DOHH2 (cell line): ENCODE data around the gene SOWAHA.

ENCODE experiments used
- H3F3A ChIP-seq: fragments of 200-600 bp; sonication (generic), shearing (Covaris generic); 2 replicates; pipeline ENCODE4 v1.6.0; 2016; ENCODE audit warnings: antibody characterized with exemption, mild to moderate bottlenecking; ENCODE audit not compliant: control insufficient read depth, insufficient read depth
- H3K27ac ChIP-seq: fragments of 200-600 bp; sonication (generic); 2 replicates; pipeline ENCODE4 v1.5.1; 2014; ENCODE audit warnings: low read depth, mild to moderate bottlenecking, low read length, moderate library complexity
- H3K27me3 ChIP-seq: fragments of 200-600 bp; sonication (generic); 2 replicates; pipeline ENCODE4 v1.6.1; 2014; ENCODE audit warnings: mild to moderate bottlenecking, low read length, mixed read lengths; ENCODE audit not compliant: control insufficient read depth
- H3K36me3 ChIP-seq: fragments of 200-600 bp; sonication (generic); 2 replicates; pipeline ENCODE4 v1.6.1; 2014; ENCODE audit warnings: mild to moderate bottlenecking, low read length, moderate library complexity, mixed read lengths; ENCODE audit not compliant: control insufficient read depth
- H3K4me1 ChIP-seq: fragments of 200-600 bp; sonication (generic); 2 replicates; pipeline ENCODE4 v1.6.1; 2014; ENCODE audit warnings: mild to moderate bottlenecking, low read length, mixed read lengths; ENCODE audit not compliant: control insufficient read depth
- H3K4me2 ChIP-seq: fragments of 200-600 bp; sonication (generic); 2 replicates; pipeline ENCODE4 v1.6.0; 2014; ENCODE audit warnings: mild to moderate bottlenecking, low read length, moderate library complexity
- H3K4me3 ChIP-seq: fragments of 200-600 bp; sonication (generic); 2 replicates; pipeline ENCODE4 v1.5.1; 2014; ENCODE audit warnings: mild to moderate bottlenecking, low read length, mixed read lengths
- H3K79me2 ChIP-seq: fragments of 200-600 bp; sonication (generic); 2 replicates; pipeline ENCODE4 v1.6.1; 2014; ENCODE audit warnings: mild to moderate bottlenecking, low read length, mixed read lengths; ENCODE audit not compliant: control insufficient read depth
- H3K9me2 ChIP-seq: fragments of 200-600 bp; sonication (generic); replicated peaks from 2 replicates; pipeline ENCODE4 v1.6.1; 2014; ENCODE audit warnings: mild to moderate bottlenecking, low read length, mixed read lengths; ENCODE audit not compliant: control insufficient read depth
- H3K9me3 ChIP-seq: fragments of 200-600 bp; sonication (generic); 2 replicates; pipeline ENCODE4 v1.6.1; 2014; ENCODE audit warnings: antibody characterized with exemption, low read length, mixed read lengths; ENCODE audit not compliant: control insufficient read depth, insufficient read depth
- H4K20me1 ChIP-seq: fragments of 200-600 bp; sonication (generic); 2 replicates; pipeline ENCODE4 v1.6.0; 2014; ENCODE audit warnings: low read depth, mild to moderate bottlenecking, antibody characterized with exemption, low read length, moderate library complexity; ENCODE audit not compliant: control insufficient read depth, insufficient read depth
- EZH2phosphoT487 ChIP-seq: fragments of 200-600 bp; sonication (generic); IDR thresholded peaks from 2 replicates; pipeline ENCODE4 v1.6.1; 2017; ENCODE audit warnings: borderline replicate concordance, mild to moderate bottlenecking, antibody characterized with exemption, low read length, moderate library complexity, mixed read lengths
- TF ChIP-seq, protein P1 (sequence below): fragments of 200-600 bp; sonication (generic); IDR thresholded peaks from one replicate; pipeline ENCODE4 v1.5.1; 2014; ENCODE audit warnings: antibody characterized with exemption, mild to moderate bottlenecking, low read depth, low read length; ENCODE audit not compliant: poor library complexity, severe bottlenecking

SOWAHA gene

DNA sequence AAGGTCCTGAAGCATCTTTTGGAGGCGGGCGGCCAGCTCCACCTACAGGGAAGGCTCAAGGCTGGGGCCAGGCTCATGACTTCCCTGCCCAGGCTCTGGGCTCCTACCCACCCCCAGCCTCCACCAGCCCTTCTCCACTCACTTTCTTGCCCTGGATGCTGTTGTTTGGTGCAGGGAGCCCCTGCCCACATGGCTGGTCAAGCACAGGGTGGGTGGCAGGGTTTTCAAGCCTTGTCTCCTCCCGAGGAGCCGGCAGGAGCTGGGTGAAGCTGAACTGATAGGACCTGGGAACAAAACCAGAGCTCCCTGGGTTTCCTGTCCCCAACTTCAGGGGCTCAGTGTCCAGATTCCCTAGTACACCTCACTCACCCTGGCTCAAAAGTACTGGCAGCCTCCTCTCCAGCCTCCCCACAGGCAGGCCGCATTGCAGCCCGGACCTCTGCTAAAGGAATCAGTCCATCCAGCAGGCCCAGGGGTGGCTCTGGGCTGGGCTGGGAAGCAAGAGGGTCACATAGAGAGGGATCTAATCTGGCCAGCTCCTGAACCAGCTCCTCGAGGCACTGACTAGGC lies 10.5 kb downstream of the SOWAHA start:
- Histone ChIP-seq H3K4me3 (no peak overlapping the region), H3K27ac (no peak overlapping the region)

DNA sequence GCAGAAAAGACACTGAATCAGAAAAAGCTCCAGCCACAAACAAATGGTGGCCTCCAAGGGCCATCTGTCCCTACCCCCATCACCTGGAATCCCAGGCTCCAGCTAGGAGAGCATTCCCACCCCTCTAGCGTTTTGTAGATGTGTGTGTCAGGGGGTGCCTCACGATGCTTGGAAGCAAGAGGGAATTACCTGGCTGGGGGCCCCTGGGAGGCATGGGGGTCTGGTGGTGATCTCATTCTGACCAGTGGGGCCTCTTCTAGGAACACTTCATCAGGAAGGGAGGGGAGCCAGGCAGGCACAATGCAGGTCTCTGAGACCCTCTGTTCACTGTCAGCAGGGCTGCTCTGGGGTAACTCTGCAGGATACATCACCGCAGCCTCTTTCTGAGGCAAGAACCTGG lies 11.3 kb downstream of the SOWAHA start:
- Histone ChIP-seq H3K79me2 (no peaks in the 10 kb centered on the region), H3K4me2 (no peak overlapping the region), H3K9me3 (no peaks in the 10 kb centered on the region), H3K4me1 (no peaks in the 10 kb centered on the region; the same call in 1 of the 2 replicates), H3K9me2 (no peaks in the 10 kb centered on the region), H4K20me1 (no peaks in the 10 kb centered on the region), H3K27ac (no peak overlapping the region), H3F3A (no peaks in the 10 kb centered on the region), H3K36me3 (no peaks in the 10 kb centered on the region), H3K27me3 (peaks cover 62% of the 10 kb centered on the region), H3K4me3 (no peak overlapping the region)
- no peak for TF ChIP-seq EZH2phosphoT487
- TF ChIP-seq, protein P1, sequence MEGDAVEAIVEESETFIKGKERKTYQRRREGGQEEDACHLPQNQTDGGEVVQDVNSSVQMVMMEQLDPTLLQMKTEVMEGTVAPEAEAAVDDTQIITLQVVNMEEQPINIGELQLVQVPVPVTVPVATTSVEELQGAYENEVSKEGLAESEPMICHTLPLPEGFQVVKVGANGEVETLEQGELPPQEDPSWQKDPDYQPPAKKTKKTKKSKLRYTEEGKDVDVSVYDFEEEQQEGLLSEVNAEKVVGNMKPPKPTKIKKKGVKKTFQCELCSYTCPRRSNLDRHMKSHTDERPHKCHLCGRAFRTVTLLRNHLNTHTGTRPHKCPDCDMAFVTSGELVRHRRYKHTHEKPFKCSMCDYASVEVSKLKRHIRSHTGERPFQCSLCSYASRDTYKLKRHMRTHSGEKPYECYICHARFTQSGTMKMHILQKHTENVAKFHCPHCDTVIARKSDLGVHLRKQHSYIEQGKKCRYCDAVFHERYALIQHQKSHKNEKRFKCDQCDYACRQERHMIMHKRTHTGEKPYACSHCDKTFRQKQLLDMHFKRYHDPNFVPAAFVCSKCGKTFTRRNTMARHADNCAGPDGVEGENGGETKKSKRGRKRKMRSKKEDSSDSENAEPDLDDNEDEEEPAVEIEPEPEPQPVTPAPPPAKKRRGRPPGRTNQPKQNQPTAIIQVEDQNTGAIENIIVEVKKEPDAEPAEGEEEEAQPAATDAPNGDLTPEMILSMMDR: no peak

More for the DNA sequence above, 10.5 kb downstream of the SOWAHA start:
- Histone ChIP-seq H3K9me2 (no peaks in the 10 kb centered on the region), H3K27me3 (peaks cover 57% of the 10 kb centered on the region), H3F3A (no peaks in the 10 kb centered on the region), H3K36me3 (no peaks in the 10 kb centered on the region), H3K9me3 (no peaks in the 10 kb centered on the region), H3K79me2 (no peaks in the 10 kb centered on the region), H3K4me1 (no peaks in the 10 kb centered on the region; the same call in 1 of the 2 replicates), H3K4me2 (0 out of 2 replicates have a peak overlapping the region, but pooled peaks have one; percentile 14), H4K20me1 (no peaks in the 10 kb centered on the region)
- TF ChIP-seq EZH2phosphoT487: no peak
- TF ChIP-seq, protein P1: no peak

DNA sequence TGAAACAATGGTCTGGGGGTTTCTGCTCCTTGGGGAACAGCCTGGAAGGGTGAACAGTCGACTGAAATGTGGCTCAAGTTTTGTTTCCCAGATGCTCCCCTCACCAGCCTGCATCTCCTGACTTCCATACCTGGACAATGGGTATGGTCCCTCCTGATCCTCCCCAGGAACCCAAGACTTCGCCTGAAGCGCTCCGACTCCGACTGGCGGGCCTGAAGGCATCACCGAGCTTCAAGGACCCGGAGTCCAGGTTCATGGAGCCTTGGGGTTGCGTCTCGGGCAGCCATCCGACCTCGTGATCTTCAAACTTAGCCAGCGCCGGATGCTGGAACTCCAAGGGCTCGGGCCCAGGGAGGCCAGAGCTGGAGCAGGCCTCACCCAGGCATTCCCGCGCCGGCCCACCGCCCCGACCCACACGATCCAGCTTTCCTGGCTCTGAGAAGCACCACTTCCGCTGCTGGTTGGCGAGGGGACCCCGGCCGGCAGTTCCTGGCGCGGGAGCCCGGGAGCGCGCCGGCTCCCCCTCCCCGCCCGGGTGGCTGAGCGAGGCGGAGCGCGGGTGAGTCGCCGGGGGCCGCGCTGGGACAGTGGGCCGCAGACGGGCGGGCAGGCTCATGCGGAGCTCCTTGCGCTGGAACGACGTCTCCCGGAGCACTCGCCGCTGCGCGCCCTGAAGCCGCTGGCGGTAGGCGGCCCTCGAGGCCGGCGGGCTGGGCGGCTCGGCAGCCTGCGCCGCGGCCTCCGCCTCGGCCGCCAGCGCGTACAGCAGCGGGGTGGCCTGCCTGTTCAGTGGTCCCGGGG lies 12.1 kb downstream of the SOWAHA start:
- H3K79me2 ChIP-seq: no peaks in the 10 kb centered on the region
- H3K4me3 ChIP-seq: no peak overlapping the region
- peaks cover 68% of the 10 kb centered on the region for H3K27me3 ChIP-seq
- H3K4me2 ChIP-seq: peak overlapping the region; percentile 37; the same call in 1 of the 2 replicates
- H3K9me3 ChIP-seq: no peaks in the 10 kb centered on the region
- no peaks in the 10 kb centered on the region for H4K20me1 ChIP-seq
- no peaks in the 10 kb centered on the region for H3K36me3 ChIP-seq
- peaks cover under 1% of the 10 kb centered on the region for H3K4me1 ChIP-seq
- H3F3A ChIP-seq: no peaks in the 10 kb centered on the region
- TF ChIP-seq EZH2phosphoT487: 0 out of 2 replicates have a peak, but pooled peaks have one; percentile 32
- TF ChIP-seq, protein P1: no peak
- no peak overlapping the region for H3K27ac ChIP-seq
- H3K9me2 ChIP-seq: no peaks in the 10 kb centered on the region
